Left colon (tissue), 2 donors: ENCODE measurements around the gene PIGK. TPM values are rescaled to one million over a fixed set of nuclear protein-coding genes. Genes with fewer than 3 reads are reported as not detected.
"Not testable (repeated sequence)": the region's sequence is repeated elsewhere in the genome, so short reads cannot be mapped to it uniquely, and the experiment has no call there.

Experiments
- ATAC-seq: fragments of 200-7000 bp; cut with Tn5 transposase; one replicate; pipeline ENCODE4 v1.9.1; 2020; ENCODE audit warnings: mild to moderate bottlenecking, moderate library complexity
- DNase-seq, 2 donors: peaks; one replicate each; pipeline ENCODE4 v3.0.0-alpha.2; 2020
- intact Hi-C, 2 donors: fragments of 100-400 bp; cut with DNase I in 1 of 2; cut with micrococcal nuclease in 1 of 2; formaldehyde crosslinking; loops; one replicate each; pipeline versions ENCODE4 v1.11.2 to v1.14.0; 2022; cut with DNase I, micrococcal nuclease
- long read RNA-seq: library from polyadenylated mRNA; unstranded; transcript quantifications from one replicate; pipeline ENCODE4 v2.0.0, GENCODE V29; 2021
- total RNA-seq, 2 donors: library from RNA; stranded (reverse); fragmentation: NEBNext Ultra II Directional; extraction: Animal tissue kit (Norgen Biotek cat#: 25700); gene quantifications; one replicate each; pipeline ENCODE4 v1.2.1, GENCODE V29; 2021
- donor health status: DM: no; HTN: no; CAD: no.
- donor health status: DM: yes; HTN: yes; CAD: no.

PIGK gene
- total RNA-seq: 10 to 100 TPM; 19.1 to 21.1 TPM
- long read RNA-seq, full-length matches to known transcripts: 32 of 36 reads
- long read RNA-seq, partial matches to known transcripts: 1 of 36 reads
- long read RNA-seq, other reads (novel, unspliced or antisense): 3 of 36 reads

DNA sequence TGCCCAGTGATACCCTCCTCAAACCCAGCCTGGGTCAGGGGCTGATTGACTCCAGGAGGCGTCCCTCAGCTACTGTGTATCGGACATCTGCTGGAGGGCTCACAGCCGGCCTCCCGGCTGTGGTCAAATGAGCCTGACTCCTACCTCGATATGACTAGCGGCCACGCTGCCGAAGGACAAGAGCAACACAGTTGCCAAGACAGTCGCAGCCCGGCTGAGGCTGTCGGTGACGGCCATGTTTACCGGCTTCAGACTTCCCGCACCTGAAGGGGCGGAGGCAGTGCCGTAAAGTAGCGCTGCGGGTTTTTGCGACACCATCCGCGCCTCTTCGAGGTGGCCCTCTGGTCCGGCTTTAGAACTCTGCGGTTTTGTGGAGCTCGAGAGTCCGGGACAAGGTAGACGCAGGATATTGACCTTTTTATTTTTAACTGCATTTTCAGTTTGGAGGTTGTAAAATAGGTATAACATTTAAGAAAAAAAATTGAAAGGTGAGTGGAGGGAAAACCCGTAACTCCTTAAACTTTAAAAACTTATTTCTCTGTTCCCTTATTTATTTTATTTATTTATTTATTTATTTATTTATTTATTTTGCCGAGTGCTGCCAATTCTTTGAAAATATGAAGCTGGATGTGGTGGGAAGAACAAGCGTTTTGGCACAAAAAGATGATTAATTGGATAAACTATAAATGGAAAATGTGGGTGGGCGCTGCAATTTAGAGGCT, at the start of gene PIGK:
Gene PIGK, minus strand, starts transcription at position 265 of the 722 bp plus-strand sequence. Its CDS starts 28 bp downstream, at position 237.
- intact Hi-C loops: no loop called here
- DNase-seq: peak; percentile 88 to 93
- peak; percentile 100 for ATAC-seq

DNA sequence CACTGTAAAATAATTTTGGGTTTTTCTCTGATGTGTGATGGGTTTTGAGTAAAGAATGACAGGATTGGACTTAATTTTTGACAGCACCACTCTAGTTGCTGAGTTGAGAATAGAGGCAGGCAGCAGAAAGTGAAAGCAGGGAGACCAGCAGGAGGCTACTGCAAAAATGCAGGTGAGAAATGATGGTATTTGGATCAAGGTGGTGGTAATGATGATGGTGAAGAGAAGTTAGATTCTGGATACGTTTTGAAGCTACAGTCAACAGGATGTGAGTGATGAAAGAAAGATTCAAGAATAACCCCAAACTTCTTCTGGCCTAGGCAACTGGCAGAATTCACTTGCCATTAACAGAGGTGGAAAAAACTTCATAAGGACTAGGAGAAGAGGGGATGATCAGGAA, 47.8 kb upstream of the PIGK start:
- intact Hi-C loops: no loop called here
- ATAC-seq (no peak), DNase-seq (no peak)

DNA sequence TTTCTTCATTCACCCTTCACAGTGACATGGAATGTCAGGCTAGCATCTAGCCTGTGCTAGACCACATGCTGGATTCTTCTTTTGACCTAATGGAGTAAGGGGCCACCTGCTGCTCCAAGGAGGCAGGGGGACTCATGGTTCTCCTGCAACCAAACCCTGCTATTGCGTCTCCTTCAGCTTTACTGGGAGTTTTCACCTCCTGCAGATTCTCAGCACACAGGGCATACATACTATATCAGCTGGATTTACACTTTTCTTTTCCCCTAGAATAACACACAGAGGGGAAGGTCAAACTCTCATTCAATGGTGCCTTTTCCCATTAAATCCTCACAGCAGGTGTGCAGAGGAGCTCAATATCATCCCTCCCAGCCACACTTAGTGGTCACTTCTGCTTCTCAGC, 46.0 kb upstream of the PIGK start:
- DNase-seq (no peak), ATAC-seq (no peak)
- intact Hi-C loops: no loop called here

DNA sequence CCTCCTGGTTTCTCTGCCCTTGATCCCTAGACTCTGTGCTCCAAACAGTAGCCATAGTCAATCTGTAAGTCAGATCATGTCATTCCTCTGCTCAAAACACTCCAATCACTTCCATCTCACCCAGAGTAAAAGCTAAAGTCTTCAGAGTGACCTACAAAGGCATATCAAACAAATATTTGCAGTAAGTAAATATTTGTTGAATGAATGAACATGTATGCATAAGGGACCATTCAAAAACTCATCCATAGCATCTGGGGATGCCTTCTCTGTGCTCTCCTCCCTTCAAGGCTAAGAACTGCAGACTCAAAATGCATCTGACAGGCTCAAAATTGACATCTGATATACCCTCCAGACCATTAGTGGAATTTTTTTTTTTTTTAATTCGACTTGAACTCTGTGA, 44.5 kb upstream of the PIGK start:
- ATAC-seq (no peak), DNase-seq (no peak)
- intact Hi-C loops: no loop called here

DNA sequence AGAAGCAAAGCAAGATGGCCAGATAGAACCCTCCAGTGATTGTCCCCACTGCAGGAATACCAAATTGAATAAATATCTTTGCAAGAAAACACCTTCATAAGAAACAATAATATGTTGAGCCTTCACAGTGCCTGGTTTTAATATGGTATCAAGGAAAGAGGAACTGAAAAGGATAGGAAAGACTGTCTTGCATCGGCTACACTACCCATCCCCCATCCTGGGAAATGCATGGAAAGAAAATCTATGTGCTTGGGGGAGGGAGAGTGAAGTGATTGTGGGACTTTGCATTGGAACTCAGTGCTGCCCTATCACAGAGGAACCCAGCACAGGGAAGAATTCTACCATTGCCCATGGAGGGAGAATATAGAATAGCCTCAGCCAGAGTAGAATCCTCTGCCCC, 34.0 kb upstream of the PIGK start:
- intact Hi-C loops: no loop called here
- DNase-seq (no peak), ATAC-seq (no peak)

DNA sequence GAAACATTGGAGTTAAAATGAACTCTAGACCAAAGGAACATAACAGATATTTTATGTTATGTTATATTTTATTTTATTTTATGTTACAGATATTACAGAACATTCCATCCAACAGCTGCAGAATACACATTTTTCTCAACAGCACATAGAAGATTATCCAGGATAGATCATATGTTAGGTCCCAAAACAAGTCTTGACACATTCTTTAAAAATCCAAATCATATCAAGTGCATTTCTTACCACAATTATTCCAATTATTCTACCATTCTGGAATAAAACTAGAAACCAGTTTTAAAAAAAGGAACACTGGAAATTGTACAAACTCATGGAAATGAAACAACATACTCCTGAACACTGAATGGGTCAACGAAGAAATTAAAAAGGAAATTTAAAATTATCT, 30.9 kb upstream of the PIGK start:
- intact Hi-C loops: no loop called here
- DNase-seq (no peak), ATAC-seq (no peak)

DNA sequence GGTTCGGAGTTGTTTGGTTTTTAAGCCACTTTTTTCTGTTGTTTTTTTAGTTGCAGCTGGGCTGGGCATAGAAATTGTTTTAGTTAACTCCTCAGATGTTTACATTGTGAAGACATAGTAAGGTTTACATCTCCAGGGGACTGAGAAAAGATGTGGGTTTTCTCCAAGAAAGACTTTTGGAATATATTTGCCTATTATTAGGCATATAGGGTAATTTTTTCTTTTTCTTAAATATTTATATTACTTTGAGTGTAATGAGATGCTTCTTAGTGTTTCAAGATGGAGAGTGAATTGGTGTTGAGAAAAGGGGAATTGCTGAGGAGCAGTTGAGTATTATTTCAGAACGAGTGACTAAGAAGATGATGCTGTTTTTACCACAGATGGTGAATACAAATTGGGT, 26.6 kb upstream of the PIGK start:
- DNase-seq: no peak
- ATAC-seq: no peak
- intact Hi-C loops: no loop called here

DNA sequence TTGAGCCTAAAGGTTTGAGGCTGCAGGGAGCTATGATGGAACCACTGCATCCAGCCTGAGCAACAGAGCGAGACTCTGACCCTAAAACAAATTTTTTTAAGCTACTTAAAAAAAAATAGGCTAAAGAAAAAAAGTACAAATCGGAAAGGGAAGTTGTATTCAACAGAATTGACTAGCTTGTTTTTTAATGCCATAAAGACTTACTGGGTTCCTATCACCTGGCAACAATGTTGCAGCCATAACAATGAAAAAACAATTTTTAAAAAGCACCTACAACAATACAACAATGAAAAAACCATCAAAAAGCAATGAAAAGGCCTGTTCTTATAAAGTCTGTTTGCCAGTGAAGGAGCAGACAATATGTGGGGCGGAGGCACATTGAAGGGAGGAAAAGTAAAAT, 20.1 kb upstream of the PIGK start:
- DNase-seq: no peak
- intact Hi-C loops: no loop called here
- no peak for ATAC-seq

DNA sequence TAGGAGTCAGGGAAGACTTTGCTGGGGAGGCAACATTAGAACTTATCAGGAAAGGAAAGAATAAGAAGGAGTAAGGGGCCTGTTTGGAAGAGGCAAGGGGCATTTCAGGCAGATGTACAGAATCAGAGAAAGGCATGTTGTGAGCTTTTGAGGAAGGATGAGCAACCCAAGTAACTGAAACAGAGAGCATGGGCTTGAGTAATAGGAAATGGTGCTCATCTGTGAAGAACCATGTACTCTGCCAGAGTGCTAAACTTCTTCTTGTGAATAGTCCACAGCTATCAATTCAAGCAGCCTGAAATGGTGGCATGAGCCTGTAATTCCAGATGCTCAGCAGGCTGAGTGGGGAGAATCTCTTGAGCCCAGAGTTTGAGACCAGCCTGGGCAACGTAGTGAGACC, 19.2 kb upstream of the PIGK start:
- ATAC-seq (no peak), DNase-seq (no peak)
- intact Hi-C loops: no loop called here

DNA sequence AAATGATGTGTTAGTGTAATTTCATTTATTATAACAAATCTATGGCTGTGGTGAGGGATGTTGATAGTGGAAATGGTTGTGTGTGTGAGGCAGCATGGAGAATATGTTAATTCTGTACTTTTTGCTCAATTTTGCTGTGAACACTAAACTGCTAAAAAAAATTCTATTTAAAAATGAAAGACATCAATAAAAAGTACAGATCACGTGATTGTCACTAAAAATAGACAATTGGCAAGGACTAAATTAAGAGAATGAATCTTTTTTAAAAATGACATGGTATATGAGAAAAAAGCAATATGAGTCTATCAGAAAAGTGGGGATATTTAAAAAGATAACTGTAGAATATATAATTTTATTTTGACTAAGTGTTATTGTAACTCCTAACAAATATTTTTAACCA, 15.7 kb upstream of the PIGK start:
- intact Hi-C loops: no loop called here
- ATAC-seq: no peak
- no peak for DNase-seq

DNA sequence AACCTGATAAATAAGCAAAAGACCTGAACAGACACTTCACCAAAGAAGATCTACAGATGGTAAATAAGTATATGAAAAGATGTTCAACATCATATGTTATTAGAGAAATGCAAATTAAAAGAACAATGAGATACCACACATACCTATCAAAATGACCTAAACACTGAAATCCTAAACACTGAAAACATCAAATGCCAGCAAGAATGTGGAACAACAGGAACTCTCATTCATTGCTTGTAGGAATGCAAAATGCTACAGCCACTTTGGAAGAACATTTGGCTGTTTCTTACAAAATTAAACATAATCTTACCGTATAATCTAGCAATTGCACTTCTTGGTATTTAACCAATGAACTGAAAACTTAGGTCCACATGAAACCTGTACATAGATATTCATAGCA, 14.9 kb upstream of the PIGK start:
- ATAC-seq (no peak), DNase-seq (no peak)
- intact Hi-C loops: no loop called here

DNA sequence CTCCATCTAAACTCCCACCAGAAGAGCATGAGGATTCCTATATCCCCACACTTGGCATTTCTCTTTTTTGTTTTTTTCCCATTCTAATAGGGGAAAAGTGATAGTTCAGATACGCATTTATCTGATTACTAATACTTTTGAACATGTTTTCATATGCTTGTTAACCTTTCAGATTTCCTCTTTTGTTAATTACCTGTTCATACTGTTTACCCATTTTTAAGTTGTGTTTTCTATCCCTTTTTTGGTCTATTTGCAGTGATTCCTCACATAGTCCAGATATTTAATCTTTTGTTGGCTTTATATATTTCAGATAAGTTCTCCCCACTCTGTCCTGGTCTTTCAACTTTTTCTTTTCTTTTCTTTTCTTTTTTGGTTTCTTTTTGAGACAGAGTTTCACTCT, 13.6 kb upstream of the PIGK start:
- no peak for ATAC-seq
- intact Hi-C loops: no loop called here

DNA sequence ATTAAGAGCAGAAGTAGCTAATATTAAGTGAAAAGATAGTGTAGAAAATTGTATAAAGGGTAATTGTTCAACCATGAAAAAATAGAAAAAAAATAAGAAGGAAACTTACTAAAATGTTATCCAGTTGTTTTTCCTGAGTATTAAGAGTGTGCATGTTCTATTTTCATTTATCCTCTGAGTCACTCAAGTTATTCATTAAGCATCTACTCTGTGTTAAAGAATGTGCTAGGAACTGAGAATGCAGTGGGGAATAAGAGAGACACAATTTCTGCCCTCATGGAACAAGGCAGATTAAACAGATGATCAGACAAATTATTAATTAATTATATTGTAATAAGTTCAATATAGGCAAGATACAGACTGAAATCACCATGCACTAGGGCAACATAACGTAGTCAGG, 10.8 kb upstream of the PIGK start:
- DNase-seq: no peak
- ATAC-seq: no peak
- intact Hi-C loops: no loop called here

More for the DNA sequence above, 13.6 kb upstream of the PIGK start:
- no peak for DNase-seq

DNA sequence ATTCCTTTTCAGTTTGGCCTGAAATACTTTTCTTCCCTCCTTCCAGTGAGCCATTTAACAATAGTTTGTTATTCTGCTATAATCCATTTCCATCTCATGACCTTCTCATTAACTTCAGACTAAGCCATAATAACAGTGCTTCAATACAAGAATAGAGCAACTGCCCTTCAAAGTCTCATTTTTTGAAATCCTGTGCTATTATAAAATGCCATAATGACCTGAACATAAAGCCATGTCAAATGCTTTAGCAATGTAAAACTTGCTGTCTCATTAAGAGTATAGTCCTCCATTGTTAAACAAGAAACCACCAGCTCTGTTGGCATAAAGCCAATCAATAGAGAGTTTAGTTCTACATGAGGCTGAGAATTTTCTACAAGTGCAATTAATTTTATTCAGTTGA, 9.6 kb upstream of the PIGK start:
- DNase-seq (no peak), ATAC-seq (no peak)
- intact Hi-C loops: no loop called here

DNA sequence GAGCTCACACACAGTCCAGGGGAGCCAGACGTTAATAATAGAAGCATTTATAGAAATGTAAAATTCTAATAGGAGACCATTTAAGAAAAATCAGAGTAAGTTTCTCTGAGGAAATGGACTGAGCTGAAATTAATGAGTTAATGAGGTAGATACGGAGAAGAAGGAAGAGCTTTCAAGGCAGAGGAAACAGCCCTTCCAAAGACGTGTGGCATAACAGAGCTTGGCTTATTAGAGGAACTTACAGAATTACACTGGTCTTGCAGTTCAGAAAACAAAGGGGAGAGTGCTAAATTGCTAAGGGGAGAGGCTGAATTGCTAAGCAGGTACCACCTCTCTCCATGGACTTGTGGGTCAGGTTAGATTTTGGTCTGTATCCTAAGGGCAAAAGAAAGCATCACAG, 8.2 kb upstream of the PIGK start:
- no peak for ATAC-seq
- intact Hi-C loops: no loop called here
- no peak for DNase-seq

DNA sequence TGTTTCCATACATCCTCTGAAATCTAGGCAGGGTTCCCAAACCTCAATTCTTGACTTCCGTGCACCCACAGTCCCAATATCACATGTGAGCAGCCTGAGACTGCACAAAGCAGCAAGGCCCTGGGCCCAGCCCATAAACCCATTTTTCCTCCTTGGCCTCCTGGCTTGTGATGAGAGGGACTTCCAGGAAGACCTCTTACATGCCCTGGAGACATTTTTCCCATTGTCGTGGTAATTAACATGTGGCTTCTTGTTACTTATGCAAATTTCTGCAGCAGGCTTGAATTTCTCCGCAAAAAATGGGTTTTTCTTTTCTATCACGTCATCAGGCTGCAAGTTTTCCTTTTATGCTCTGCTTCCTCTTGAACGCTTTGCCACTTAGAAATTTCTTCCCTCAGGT, 3.3 kb upstream of the PIGK start:
- no peak for DNase-seq
- no peak for ATAC-seq
- intact Hi-C loops: no loop called here

DNA sequence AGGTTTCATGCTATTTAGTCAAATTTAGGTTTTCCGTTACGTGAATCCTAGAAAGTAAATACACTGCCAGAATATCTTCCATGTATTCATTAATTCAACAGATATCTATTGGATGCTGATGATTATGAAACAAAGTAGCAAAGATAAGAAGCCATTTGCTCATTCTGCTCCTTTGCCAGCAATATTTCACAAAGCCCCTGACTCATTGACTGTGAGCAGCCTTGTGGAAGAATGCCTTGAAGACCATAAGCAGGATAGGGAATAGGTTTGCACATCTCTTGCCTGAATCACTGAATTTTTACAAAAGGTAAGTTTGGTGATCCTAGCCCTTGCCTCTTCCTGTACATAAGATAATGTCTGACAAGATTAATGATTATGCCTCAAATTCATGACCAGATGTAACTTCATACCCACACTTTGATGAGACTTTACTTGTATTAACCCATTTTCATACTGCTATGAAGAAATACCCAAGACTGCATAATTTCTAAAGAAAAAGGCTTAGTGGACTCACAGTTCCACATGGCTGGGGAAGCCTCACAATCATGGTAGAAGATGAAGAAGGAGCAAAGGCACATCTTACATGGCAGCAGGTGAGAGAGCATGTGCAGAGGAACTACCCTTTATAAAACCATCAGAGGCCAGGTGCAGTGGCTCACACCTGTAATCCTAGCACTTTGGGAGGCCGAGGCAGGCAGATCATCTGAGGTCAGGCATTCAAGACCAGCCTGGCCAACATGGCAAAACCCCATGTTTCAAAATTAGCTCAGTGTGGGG, 1.6 kb upstream of the PIGK start:
- ATAC-seq: no peak
- intact Hi-C loops: no loop called here
- DNase-seq: no peak

DNA sequence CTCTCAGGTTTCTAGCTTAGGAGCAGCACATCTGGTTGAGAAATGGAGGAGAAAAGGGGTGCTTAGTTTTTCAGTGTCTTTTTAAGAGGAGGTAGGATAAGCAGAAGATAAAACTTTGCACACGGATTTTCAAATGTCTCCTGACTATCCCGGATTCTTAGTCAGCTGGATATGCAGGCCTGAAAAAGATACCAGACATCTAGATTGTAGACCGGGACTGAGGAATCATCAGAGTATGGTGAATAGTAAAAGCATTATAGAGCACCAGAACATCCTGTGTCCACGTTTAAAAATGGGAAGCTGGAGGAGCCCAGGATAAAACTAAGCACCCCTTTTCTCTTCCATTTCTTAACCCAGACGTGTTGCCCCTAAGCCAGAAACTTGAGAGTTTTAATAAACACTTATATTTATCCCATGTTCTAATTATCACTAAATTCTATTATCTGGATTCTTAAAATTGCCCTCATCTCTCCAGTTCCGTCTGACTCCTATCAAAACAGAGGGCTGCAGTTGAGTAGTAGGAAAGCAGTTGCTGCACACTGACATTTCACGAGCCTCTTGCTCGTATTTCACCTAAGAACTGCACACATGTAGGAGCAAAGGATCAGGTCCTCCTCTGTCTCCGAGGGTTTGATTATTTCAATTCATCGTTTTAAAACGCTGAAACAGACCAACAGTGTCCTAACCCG, 609 bp downstream of the PIGK start:
- DNase-seq: no peak
- peak; percentile 61 for ATAC-seq
- intact Hi-C loops: no loop called here

DNA sequence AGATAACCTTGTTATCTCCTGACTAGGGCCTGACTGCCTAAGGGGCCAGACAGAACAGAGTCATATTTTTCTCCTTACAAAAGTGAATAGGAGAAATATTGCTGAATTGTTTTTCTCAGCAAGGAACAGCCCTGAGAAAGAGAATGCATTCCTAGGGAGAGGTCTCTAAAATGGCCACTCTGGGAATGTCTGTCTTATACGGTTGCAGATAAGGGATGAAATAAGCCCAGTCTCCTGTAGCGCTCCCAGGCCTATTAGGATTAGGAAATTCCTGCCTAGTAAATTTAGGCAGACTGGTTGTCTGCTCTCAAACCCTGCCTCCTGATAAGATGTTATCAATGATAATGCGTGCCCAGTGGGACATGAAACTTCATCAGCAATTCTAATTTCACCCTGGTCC, 15.2 kb downstream of the PIGK start:
- ATAC-seq, DNase-seq, intact Hi-C loops: not testable (repeated sequence)

DNA sequence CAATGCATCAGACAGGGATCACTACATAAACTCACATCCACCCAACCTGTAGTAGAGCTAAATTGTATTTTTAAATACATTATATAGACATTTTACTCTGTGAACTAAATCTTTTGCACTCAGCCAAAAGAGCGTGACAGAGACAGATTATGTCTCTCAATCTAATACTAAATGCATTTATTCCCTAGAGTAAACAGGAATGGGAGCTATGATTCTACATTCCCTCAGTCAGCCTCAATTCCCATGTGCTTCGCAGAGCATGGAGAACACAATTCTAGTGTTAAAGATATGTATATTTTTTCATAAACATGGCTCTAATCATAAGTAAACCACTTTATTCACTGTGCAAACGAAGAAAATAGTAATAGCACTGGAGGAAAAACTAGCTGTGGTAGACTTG, 16.5 kb downstream of the PIGK start:
- ATAC-seq (no peak), DNase-seq (no peak)
- intact Hi-C loops: no loop called here
